Panc1 (cell line): Measurements from ENCODE around the gene KLHDC8A.

Experiments used
- CTCF ChIP-seq: fragments of 450-650 bp; IDR thresholded peaks from 2 replicates; pipeline ENCODE4 v1.5.1; 2017; ENCODE audit warnings: mild to moderate bottlenecking
- POLR2AphosphoS5 ChIP-seq: IDR thresholded peaks from 2 replicates; pipeline ENCODE4 v1.6.1; 2012; ENCODE audit warnings: mild to moderate bottlenecking, low read depth, low read length, moderate library complexity
- SIN3A ChIP-seq: IDR thresholded peaks from 2 replicates; pipeline ENCODE4 v1.6.1; 2012; ENCODE audit warnings: low read depth, mild to moderate bottlenecking, low read length, moderate library complexity, borderline replicate concordance; ENCODE audit not compliant: insufficient read depth
- TCF7L2 ChIP-seq: IDR thresholded peaks from 2 replicates; pipeline ENCODE4 v1.6.1; 2011; ENCODE audit warnings: mild to moderate bottlenecking, low read depth, low read length, inconsistent platforms

DNA sequence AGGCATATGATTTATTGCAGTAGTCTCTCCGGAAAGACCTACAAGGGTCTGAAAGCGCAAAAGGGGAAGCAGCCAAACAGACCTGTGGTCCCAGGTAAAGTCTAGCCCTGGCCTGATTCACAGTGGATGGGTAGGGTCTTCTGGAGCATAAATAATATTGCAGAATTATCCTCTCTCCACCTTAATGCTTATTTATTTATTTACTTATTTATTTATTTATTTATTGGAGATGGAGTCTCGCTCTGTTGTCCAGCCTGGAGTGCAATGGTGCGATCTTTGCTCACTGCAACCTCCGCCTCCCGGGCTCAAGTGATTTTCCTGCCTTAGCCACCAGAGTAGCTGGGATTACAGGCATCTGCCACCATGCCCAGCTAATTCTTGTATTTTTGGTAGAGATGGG is 11.8 kb upstream of the KLHDC8A start:
- no peak for TF ChIP-seq CTCF
- TF ChIP-seq POLR2AphosphoS5 = no peak
- TF ChIP-seq SIN3A = no peak
- TF ChIP-seq TCF7L2 = no peak
